Lower lobe of right lung (tissue), 2 donors: ENCODE measurements around the gene UTS2. TPM values are rescaled to one million over a fixed set of nuclear protein-coding genes. Genes with fewer than 3 reads are reported as not detected.

ENCODE experiments used
- ATAC-seq, 2 donors: fragments of 200-7000 bp; cut with Tn5 transposase; one replicate each; pipeline ENCODE4 v1.9.1; 2020 to 2022; ENCODE audit warnings: mild to moderate bottlenecking in 2 of 2, moderate library complexity in 2 of 2
- DNase-seq: peaks from one replicate; pipeline ENCODE4 v3.0.0-alpha.2; 2020
- H3K27ac ChIP-seq: fragments of 200-600 bp; one replicate; pipeline ENCODE4 v1.8.0; 2022
- H3K27me3 ChIP-seq: fragments of 200-600 bp; one replicate; pipeline ENCODE4 v1.8.0; 2022; ENCODE audit warnings: low read depth
- H3K36me3 ChIP-seq: fragments of 200-600 bp; one replicate; pipeline ENCODE4 v1.8.0; 2022; ENCODE audit warnings: mild to moderate bottlenecking
- H3K4me1 ChIP-seq: fragments of 200-600 bp; one replicate; pipeline ENCODE4 v1.8.0; 2022
- H3K4me3 ChIP-seq: fragments of 200-600 bp; one replicate; pipeline ENCODE4 v1.8.0; 2022; ENCODE audit warnings: mild to moderate bottlenecking
- H3K9me3 ChIP-seq: fragments of 200-600 bp; one replicate; pipeline ENCODE4 v1.8.0; 2022
- CTCF ChIP-seq: fragments of 200-600 bp; IDR thresholded peaks from one replicate; pipeline ENCODE4 v1.8.0; 2022; ENCODE audit warnings: antibody characterized with exemption, mild to moderate bottlenecking
- intact Hi-C: fragments of 100-400 bp; cut with DNase I; formaldehyde crosslinking; loops from one replicate; pipeline ENCODE4 v1.11.0; 2022
- total RNA-seq: library from RNA; stranded (reverse); fragmentation: NEBNext Ultra II Directional; extraction: Animal tissue kit (Norgen Biotek cat#: 25700); gene quantifications from one replicate; pipeline ENCODE4 v1.2.1, GENCODE V29; 2021
- donor health status: DM: no; HTN: yes; CAD: no; lungs with severe emphysema.

Gene UTS2
- total RNA-seq, 1 donor from 2014 or later, result not detected

- no peaks in the 10 kb centered on the region for H3K27me3 ChIP-seq
- peaks cover 84% of the 10 kb centered on the region for H3K36me3 ChIP-seq
- TF ChIP-seq CTCF, result no peak
- no peaks in the 10 kb centered on the region for H3K4me1 ChIP-seq
- intact Hi-C loops, result no loop called here
- H3K27ac ChIP-seq, result no peak overlapping the region
- H3K9me3 ChIP-seq, result peaks cover 10% of the 10 kb centered on the region
- DNase-seq (no peak), ATAC-seq (no peak)
- H3K4me3 ChIP-seq, result no peak overlapping the region
These were observed 42.5 kb downstream of the UTS2 start for GRCh38 chr1:7810395-7810794.

GRCh38 chr1:7809742-7810141 lies 43.1 kb downstream of the UTS2 start:
- no peak for TF ChIP-seq CTCF
- Histone ChIP-seq H3K27ac (no peak overlapping the region), H3K36me3 (peaks cover 86% of the 10 kb centered on the region), H3K27me3 (no peaks in the 10 kb centered on the region), H3K4me3 (no peak overlapping the region), H3K9me3 (peaks cover 10% of the 10 kb centered on the region), H3K4me1 (no peaks in the 10 kb centered on the region)
- intact Hi-C loops, result no loop called here
- no peak for ATAC-seq
- no peak for DNase-seq

GRCh38 chr1:7808253-7808844 lies 44.5 kb downstream of the UTS2 start:
- Histone ChIP-seq H3K27ac (no peak overlapping the region), H3K36me3 (peaks cover 87% of the 10 kb centered on the region), H3K27me3 (no peaks in the 10 kb centered on the region), H3K4me3 (no peak overlapping the region), H3K9me3 (peaks cover 1% of the 10 kb centered on the region), H3K4me1 (no peaks in the 10 kb centered on the region)
- TF ChIP-seq CTCF, result peak; percentile 40
- DNase-seq, result no peak
- ATAC-seq, result no peak
- intact Hi-C loops, result no loop called here

- no peak for DNase-seq
- no peak overlapping the region for H3K27ac ChIP-seq
- TF ChIP-seq CTCF, result no peak
- peaks cover 90% of the 10 kb centered on the region for H3K36me3 ChIP-seq
- no peak for ATAC-seq
- H3K27me3 ChIP-seq, result no peaks in the 10 kb centered on the region
- H3K4me1 ChIP-seq, result no peaks in the 10 kb centered on the region
- H3K4me3 ChIP-seq, result no peak overlapping the region
- no peaks in the 10 kb centered on the region for H3K9me3 ChIP-seq
- intact Hi-C loops, result no loop called here
These were observed 47.4 kb downstream of the UTS2 start for GRCh38 chr1:7805460-7805859.

Other genes with a start within 250 kb of the UTS2 start
- 135 TPM for gene VAMP3, start 81.8 kb downstream of the UTS2 start, total RNA-seq
- gene PER3, start 68.8 kb downstream of the UTS2 start, total RNA-seq, result 35.6 TPM
- gene TNFRSF9, start 87.8 kb upstream of the UTS2 start, total RNA-seq, result 0.47 TPM
- gene PARK7, start 108.6 kb upstream of the UTS2 start, total RNA-seq, result 187 TPM
- 65.1 TPM for gene ERRFI1, start 173.2 kb upstream of the UTS2 start, total RNA-seq